GM19240 (cell line): Measurements from ENCODE around the gene ENDOG.
"Not testable (repeated sequence)": the region's sequence is repeated elsewhere in the genome, so short reads cannot be mapped to it uniquely, and the experiment has no call there.

Experiments used
- DNase-seq: peaks from one replicate; pipeline ENCODE4 v3.0.0; 2011; ENCODE audit warnings: low spot score; ENCODE audit not compliant: insufficient read length

The ENDOG gene

GRCh38 chr9:128818099-128818838, at the start of gene ENDOG:
ENDOG (plus strand) TSS chr9:128818500; CDS start chr9:128818685, 185 bp downstream.
- peak; percentile 100 for DNase-seq

DNA sequence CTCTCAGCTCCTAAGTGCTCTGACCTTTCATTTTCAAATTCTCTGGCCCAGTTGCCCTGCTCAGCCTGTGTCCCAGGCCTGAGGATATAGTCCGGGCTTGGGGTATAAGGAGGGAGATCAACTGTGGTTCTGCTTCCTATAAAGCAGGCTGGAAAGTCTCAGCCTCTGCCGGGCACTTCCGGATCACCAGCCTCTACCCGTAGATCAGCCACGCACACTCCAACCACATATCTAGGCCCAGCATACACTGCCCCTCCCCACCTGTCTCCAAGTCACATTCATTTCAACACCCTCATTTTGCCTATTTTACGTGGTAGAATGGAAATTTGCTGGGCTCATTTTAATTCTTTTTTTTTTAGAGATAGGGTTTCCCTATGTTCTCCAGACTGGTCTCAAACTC, 49.7 kb upstream of the ENDOG start:
- DNase-seq, result no peak

DNA sequence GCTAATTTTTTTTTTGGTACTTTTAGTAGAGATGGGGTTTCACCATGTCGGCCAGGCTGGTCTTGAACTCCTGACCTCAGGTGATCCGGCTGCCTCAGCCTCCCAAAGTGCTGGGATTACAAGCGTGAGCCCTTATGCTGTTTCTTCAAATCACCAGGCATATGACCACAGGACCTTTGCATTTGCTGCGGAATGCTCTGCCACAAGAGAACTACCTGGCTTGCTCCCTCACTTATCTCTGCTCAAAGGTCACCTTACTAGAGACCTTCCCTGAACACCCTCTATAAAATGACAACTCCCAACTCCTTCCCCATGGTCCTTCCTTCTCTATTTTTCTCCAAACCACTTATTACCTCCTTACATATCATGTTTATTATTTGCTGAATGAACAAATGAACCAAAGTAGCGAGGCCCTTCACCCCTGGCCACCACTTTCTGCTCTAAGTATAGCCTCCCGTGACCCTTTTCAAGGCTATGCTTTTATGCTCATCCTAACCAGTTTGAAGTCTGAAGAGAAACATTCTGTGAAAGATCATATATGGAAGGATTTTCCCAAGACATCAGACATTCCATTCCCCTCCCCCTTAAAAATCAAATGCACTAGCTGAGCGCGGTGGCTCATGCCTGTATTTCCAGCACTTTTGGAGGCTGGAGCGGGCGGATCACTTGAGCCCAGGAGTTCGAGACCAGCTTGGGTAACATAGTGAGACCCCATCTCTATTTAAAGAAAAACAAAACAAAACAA, 47.8 kb upstream of the ENDOG start:
- no peak for DNase-seq

- no peak for DNase-seq
These were observed 47.1 kb upstream of the ENDOG start for GRCh38 chr9:128771094-128771721.

- DNase-seq, result peak; percentile 95
These were observed 46.4 kb upstream of the ENDOG start, which contains the start of gene ZER1 for GRCh38 chr9:128771745-128772519. ZER1 (minus strand) TSS chr9:128771927; CDS start chr9:128755565, 16,362 bp downstream.

DNA sequence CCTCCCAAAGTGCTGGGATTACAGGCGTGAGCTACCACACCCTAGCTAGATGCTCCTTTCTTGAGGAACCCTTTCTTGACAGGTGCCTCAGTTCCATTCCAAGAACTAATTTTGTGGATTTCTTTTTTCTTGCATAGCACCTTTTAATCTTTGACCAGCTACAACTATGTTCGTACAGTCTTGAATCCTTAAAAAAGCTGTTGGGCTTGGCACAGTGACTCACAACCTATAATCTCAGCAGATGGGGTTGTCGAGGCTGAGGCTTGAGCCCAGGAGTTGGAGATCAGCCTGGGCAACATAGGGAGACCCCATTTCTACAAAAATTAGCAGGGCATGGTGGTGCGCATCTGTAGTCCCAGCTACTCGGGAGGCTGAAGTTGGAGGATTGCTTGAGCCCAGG, 45.3 kb upstream of the ENDOG start:
- no peak for DNase-seq

DNA sequence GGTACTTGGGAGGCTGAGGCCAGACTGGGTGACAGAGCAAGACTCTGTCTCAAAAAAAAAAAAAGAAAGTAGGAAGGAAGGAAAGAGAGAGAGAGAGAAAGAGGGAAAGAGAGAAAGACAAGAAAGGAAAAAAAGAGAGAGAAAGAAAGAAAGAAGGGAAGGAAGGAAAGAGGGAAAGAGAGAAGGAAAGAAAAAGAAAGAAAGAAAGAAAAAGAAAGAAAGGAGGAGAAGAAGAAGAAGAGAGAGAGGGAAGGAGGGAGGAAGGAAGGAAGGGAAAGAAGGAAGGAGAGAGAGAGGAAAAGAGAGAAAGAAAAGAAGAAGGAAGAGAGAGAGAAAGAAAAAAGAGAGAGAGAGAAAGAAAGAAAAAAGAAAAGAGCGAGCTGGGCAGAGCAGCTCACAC, 43.5 kb upstream of the ENDOG start:
- no peak for DNase-seq

- not testable (repeated sequence) for DNase-seq
These were observed 38.2 kb upstream of the ENDOG start for GRCh38 chr9:128780093-128780492.

DNA sequence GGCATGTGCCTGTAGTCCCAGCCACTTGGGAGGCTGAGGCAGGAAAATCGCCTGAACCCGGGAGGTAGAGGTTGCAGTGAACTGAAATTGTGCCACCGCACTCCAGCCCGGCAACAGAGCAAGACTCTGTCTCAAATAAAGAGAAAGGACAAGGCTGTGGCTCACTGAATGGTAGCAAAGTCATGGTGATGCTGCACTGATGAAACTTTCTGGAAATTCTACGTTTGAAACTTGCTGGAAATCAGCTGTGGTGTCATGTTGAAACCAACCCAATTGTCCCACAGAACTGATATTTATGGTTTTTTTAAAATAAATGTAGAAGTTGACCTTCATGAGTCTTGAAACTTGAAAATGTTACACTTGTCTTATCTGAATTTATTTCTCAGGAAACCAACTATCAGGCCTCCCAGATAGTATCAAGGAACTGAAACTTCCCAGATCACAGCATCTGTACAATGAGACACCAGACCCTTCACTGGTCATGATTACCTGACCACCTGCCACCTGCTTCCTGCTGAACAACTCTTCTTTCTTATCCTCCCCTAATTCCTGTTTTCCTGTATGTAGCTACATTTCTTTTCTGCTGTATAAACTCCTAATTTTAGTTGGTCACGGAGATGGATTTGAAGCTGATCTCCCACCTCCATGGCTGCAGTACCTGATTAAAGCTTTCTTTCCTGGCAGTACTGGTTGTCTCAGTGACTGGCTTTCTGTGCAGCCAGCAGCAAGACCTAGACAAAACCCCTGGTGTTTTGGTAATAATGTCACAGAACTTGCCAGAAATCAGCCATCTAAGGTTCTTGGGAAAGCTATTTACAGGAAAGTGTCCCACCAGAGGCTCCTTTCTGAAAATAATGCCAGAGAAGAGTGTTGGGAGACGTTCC, 36.9 kb upstream of the ENDOG start:
- no peak for DNase-seq

DNA sequence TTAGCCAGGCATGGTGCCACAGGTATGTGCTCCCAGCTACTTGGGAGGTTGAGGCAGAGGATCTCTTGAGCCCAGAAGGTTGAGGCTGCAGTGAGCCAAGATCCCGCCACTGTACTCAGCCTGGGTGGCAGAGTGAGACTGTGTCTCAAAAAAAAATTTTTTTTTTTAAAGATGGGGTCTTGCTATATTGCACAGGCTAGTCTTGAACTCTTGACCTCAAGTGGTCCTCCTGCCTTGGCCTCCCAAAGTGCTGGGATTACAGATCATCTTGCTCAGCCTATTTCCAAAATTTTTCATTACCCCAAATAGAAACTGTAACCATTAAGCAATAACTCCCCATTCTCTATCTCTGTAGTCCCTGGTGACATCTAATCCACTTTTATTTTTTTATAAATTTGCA, 35.6 kb upstream of the ENDOG start:
- no peak for DNase-seq

GRCh38 chr9:128785427-128785826, 32.9 kb upstream of the ENDOG start:
- no peak for DNase-seq

DNA sequence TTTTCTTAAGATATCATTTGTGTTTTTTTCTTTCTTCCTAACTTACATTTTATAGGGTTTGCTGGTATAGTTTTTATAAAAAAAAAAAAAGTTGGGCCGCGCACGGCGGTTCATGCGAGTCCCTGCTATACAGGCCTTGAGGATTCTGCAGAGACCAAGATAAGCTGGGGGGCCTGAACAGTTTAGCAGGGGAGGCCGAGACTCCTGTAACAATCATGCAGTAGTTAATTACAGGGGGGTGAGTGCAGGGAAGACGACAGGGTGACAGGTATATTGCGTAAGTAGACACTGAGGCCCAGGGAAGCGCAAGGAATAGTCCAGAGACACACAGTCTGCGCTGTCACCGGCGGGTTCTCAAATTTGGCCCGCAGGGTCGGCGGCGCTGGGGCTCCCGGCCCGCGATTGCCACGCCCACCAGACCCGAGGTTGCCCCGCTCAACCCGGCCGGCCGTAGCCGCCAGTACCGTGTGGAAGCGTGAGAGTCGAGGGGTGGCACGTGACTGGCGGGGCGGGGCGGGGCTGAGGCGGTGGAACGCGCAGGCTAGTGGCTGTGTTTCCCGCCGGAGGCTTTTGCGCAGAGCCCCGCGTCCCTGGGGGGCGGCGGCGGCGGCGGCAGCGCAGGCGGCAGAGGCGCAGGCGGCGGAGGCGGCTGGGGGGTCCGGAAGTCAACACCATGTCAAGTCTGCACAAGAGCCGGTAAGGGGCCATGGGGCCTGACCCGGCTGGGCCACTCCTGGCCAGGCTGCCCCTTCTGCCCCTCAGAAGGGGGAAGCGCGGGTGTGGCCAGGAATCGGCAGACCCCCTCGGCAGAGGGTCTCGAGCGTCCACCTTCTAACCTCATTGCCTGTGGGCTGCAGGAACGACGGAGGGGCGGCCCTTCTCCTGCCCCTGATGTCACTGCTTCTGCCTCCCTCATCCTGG, 31.4 kb upstream of the ENDOG start, which contains the start of gene TBC1D13:
Gene TBC1D13 (plus strand): TSS at position 573 of the 921 bp plus-strand sequence. CDS start 101 bp downstream, at position 674.
- peak; percentile 90 for DNase-seq

DNA sequence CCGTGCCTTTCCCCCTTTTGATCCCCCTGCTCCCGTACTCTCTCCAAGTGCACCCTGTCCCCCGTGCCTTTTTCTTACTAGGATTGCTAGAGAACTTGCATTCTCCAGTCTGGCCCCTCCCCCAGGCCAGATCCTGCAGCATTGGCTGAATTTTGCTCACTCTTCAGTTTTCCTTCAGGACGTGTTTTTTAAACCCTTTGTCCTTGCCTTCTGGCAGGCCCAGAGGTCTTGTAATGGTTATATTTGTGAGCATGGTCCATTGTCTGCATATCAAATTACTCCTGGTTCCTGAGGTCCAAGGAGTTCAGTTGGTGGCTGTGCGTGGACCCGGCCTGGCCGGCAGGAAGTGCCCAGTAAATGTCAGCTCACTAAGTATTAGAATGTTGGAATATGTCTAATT, 30.6 kb upstream of the ENDOG start:
- DNase-seq, result no peak

- no peak for DNase-seq
These were observed 29.9 kb upstream of the ENDOG start for GRCh38 chr9:128788445-128788844.

GRCh38 chr9:128790536-128790935, 27.8 kb upstream of the ENDOG start:
- DNase-seq, result no peak

DNA sequence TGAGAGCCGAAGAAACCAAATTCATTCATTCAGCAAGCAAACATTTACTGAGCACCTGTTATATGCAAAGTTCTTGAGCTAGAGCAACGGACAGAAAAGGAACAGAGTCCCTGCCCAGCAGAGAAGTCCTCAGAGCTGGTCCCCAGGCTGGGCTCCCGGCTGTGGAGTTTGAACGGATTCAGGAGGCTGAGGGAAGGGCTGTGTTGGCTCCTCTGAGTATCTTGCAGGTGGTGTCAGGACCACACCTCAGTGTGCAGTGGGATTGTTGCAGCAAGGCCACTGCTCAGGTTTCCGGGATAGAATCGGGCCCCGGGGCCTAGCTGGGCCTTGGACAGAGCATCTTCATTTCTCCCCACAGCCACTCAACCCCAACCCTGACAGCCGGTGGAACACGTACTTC, 26.2 kb upstream of the ENDOG start:
- DNase-seq, result no peak

GRCh38 chr9:128792978-128793686, 25.2 kb upstream of the ENDOG start:
- no peak for DNase-seq

- DNase-seq, result not testable (repeated sequence)
These were observed 23.3 kb upstream of the ENDOG start for GRCh38 chr9:128794961-128795360.

GRCh38 chr9:128798896-128799295, 19.4 kb upstream of the ENDOG start:
- no peak for DNase-seq
